NAMALWA (cell line): ENCODE results near the gene PPP1R12B.
"Not testable (repeated sequence)": the region's sequence is repeated elsewhere in the genome, so short reads cannot be mapped to it uniquely, and the experiment has no call there.

Source experiments
- DNase-seq: peaks from one replicate; pipeline ENCODE4 v3.0.0-alpha.2; 2015; ENCODE audit warnings: low spot score

Gene PPP1R12B

DNA sequence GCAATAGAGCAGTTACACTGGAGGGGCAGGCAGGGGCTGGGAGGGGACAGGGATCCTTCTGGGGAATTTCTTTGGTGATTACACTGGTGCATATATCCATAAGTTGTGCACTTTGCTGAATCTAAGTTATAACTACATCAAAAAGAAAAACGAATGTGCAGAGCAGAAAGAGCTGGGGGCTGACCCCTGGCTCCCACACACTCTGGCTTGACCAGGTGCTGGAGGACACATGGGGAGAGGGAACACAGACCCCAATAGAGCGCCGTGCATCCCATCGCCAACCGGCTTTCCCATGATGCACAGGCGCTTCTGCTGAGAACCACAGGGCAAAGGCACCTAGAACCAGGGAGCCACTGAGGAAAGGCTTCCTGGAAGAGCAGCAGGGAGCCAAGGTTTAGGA, 281.6 kb downstream of the PPP1R12B start:
- DNase-seq = not testable (repeated sequence)

DNA sequence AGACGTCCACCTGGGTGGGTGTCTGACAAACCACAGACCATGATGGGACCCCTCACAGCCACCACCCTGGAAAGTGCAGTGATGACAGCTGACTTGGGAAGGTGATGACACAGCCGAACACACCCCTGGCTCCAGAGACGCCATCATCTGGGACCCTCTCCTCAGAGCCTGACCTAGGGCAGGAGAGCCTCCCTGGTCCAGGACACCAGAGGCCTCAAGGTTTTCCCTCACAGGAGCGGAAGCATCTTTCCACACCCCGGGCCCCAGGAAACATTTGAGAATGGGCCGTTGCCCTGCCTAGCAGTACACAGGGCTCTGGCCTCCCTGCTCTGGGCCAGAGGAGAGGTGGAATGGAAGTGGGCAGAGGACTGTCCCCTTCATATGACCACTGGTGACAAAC, 282.0 kb downstream of the PPP1R12B start:
- DNase-seq = no peak

DNA sequence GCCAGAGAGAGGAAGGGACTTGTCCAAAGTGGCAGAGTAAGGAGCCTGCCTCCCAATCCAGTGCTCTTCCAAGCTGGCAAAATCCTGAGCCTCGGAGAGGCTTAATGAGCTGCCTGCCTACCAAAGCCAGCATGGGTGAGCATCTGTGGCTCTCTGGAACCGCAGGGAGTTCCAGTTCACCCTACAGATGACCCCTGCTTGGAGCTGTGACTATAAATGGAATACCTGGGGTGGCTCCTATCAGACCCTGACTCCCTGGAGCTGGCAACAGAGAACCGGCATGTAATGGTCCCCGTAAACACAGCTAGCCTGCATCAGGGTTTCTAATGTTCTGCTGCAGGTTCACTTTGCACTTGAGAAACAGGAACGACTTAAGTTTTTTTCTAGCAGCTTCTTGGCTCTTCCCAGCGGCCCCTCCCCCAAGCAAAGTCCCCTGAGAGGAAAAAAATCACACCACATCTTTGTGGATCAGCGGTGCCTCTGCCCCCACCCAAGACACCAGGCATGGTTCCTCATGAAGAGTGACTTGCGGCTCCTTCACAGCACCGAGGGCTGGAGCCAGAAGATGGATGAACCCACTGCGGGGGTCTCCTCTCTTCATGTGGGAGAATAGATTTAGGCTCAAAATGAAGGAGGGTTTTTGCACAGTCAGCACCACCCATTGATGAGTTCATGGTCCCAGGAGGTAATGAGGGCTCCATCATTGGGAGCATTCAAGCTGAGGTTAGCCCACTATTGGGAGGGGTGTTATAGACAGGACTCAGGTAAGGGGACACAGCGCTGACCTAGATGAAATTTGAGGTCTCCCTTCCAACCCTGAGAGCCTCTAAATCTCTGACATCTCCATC, 282.8 kb downstream of the PPP1R12B start:
- DNase-seq = no peak

DNA sequence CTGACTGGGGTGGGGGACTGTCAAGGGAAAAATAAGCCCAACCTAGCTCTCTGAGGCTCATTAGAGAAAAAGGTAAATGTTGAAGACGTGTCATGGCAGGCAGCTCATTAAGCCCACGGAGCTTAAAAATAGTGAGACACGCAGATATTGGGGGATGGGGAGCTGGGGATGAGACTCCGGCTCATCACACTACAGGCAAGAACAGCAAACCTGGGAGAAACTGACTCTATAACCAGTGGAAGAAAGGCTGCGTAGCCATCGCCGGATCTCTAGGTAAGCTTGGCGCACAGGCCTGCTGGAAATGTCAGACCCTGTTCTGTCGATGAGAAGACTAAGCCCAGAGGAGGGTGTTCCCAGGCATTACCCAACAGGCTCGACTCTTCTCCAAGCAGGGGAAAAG, 283.7 kb downstream of the PPP1R12B start:
- no peak for DNase-seq

DNA sequence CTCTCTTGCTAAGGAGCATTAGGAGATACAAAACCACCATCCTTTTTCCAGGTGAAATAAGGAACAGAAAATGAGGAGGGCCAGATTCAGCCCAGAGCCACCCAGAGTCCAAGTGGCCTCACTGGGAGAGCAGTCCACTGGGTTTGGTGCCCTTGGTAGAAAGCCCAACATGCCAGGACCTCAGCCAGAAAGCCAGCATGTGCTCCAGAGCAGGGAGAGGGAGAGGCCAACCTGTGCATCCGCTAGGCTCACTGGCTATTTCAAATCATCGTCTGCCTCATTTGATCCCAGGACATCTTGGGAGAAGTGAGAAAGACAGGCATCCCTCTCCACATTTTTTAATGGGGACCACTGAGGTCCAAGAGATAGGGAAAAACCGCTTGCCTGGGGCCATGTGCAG, 287.7 kb downstream of the PPP1R12B start:
- DNase-seq = not testable (repeated sequence)

DNA sequence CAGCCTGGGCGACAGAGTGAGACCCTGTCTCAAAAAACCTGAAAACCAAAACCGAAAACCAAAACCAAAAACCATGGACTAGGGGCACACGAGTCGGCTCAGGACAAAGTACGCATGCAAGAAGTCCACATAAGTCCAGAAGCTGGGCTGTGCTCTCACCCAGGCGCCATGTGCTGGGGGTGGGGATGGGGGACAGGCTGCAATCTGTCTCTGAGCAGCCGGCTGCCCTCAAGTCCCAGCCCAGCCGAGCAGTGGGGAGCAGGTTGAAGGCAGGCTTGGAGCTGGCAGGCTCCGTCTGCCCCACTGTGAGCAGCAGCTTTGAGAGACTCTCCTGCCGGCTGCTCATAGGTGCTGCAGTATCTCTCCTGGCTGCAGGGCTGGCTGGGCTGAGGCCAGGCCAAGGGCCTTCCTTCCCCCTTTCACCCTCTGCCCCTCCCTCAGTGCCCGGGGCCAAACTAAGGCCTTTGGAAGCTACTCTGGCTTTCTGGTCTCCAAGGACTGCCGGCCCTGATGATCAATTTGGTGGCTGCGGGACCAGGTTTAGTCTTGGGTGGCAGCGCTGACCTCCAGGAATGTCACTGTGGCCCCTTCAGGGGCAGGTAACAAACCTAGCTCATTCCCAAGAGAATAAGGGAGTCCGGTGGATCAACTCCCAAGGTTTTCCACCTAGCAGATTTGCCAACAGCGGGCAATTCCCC, 289.0 kb downstream of the PPP1R12B start:
- not testable (repeated sequence) for DNase-seq

DNA sequence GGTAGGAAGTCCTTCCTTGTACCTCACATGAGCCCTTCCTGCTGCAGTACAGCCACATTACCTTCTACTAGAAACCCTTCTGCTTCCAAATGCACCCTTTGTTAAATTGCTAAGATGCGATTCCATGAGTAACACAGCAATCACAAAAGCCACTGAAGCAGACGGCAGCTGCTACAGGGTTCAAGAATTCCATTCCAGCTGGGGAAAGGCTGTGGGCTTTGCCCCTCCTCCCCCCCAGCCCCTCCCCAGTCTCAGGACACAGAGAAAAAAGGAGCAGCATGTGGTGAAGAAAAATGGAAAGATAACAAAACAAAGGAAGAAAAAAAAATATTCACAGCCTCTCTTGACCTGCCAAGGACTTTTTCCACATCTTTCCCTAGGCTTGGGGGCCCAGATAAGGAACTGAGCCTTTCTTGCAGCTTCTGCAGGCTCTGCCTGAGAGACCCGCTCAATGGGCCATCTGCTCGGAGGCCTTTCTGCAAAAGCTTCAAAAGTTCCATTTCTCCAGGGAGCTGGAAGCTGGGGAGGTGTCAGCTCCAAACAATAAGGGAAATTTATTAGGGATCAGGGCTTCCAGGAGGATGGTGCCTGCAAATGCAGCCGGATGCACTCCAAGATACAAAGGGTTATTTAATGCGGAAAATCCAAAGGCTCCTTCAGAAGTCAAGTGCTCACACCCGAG, 289.7 kb downstream of the PPP1R12B start:
- no peak for DNase-seq

DNA sequence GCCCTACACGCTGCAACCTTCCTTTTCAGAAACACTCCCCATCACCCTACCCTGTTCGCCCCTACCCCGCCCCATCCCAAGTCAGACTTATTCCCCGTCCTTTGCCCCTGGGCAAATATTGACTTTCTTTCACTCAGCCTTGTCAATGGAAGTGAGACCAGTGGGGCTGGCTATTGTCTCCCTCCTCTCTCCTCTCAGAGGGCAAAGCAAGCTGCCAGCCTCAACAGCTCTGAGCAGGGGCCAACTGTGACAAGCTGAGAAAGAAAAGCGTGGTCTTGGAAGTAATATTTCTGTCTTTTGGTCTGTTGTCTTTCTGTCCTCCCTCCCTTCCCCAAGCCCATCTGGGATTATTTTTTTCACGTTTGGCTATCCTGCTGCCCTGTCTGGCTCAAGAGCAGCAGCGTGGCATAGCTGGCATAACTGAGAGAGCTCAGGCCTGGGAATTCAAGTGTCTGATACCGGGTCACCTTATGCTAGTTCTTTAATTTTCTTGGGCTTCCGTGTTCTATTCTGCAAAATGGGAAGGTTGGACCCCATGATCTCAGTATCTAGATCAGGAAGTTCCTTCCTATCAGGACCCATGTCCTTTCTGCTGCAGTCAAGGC, 290.3 kb downstream of the PPP1R12B start:
- not testable (repeated sequence) for DNase-seq

DNA sequence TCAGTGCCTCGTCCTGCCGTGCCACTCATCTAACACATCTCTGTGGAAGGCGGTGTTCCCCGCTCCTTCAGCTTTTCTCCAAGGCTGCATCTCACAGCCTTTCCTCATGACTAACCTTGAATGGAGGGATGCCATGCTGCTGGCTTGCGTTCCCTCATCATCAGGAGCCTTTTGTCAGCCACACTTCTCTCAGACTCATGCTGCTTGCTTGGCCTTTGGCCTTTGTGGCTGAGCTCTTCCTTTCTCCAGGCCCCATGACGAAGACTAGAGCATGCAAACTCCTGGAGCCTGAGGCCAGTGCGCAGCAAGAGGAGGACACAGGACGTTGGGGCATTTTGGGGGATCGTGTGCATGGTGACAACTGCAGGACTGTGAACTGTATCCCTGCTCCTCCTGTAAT, 291.0 kb downstream of the PPP1R12B start:
- DNase-seq = no peak

DNA sequence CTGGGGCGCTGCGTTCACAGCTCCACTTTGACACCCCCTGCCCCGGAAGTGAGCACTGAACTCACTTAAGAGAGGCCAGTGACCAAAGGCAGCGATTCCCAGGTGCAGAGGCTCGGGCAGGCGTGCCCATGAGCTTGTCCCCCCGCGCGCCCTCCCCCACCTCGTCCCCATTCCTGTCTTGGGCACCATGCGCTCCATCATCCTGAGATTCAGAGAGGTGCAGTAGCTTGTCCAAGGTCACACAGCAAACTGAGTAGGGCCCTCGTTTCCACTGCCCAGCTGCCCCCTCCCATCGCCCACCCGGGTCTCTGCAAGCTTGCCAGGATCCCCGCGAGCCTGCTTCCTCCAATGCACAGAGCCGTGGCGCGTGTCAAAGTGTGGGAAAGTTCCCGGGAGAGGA, 293.7 kb downstream of the PPP1R12B start:
- DNase-seq = no peak
